ENCODE measurements around the gene PCDHGA1. TPM values are rescaled to one million over a fixed set of nuclear protein-coding genes. Genes with fewer than 3 reads are reported as not detected.
A peak's percentile ranks its signal among the peaks of the same experiment; 100 is the strongest.

PCDHGA1 gene
- polyA plus RNA-seq, 3 donors: not detected

DNA sequence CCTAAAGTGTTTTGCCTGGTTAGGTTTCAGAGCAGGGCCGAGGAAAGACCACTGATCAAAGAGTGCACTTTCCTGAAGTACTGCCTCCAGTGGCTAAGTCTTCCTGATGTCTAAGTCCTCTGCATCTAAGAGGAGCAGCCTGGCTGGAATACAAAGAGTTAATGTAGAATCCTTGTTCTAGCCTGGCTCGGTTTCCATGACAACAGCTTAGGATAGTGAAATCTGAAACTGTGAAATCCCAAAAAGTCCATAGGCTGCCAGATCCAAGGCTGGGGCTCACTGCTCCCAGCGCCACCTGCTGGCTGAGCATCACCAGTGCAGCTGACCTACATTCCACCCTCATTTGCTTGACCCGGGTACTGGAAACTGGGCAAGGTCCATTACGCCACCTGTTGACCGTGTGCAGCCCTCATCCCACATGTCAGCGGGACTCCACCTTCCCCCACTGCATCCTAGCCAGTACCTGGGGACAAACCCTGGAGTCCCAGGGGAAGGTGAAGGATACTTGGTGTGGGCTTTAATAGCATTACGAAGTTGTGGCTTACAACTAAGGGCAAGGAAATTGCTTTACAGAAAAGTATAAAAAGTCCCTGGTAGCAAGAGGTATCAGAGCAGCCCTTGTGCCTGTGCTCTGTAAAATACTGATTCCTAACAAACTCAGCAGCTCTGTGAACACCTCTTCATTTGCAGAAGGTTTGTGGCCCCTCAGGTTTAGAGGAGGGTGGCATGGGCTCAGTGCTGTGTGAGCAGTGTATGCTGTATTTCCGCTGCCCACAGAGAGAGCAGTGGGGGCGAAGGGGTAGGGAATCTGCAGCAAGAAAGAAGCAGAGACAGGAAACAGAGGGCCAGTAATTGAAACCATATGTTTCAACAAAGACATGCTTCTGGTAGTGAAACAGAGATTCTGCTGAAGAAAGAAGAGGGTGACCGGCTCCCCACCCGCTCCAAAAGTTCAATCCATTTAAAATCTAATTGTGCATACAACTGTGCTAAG, 194.6 kb downstream of the PCDHGA1 start:
- TF ChIP-seq, protein P1, sequence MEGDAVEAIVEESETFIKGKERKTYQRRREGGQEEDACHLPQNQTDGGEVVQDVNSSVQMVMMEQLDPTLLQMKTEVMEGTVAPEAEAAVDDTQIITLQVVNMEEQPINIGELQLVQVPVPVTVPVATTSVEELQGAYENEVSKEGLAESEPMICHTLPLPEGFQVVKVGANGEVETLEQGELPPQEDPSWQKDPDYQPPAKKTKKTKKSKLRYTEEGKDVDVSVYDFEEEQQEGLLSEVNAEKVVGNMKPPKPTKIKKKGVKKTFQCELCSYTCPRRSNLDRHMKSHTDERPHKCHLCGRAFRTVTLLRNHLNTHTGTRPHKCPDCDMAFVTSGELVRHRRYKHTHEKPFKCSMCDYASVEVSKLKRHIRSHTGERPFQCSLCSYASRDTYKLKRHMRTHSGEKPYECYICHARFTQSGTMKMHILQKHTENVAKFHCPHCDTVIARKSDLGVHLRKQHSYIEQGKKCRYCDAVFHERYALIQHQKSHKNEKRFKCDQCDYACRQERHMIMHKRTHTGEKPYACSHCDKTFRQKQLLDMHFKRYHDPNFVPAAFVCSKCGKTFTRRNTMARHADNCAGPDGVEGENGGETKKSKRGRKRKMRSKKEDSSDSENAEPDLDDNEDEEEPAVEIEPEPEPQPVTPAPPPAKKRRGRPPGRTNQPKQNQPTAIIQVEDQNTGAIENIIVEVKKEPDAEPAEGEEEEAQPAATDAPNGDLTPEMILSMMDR (IDR thresholded peaks at IDR 0.05): peak; percentile 99
- Mint-ChIP-seq H3K9me3 (no peaks in the 10 kb centered on the region), H3K4me1 (peaks cover 42% of the 10 kb centered on the region), H3K27ac (peak overlapping the region in 5 of 7 donors; percentile 22 to 82 (median 47)), H3K4me3 (no peak overlapping the region), H3K36me3 (peaks cover 20 to 36% of the 10 kb centered on the region in 2 donors), H3K27me3 (ENCODE audit: low read depth in 3 of 3) (no peaks in the 10 kb centered on the region)
- no peak overlapping the region for H3K4me3 ChIP-seq (replicated peaks in 1 of 3; ENCODE audit: low read depth in 2 of 3, low read length in 3 of 3)
- peaks cover 70 to 81% of the 10 kb centered on the region in 2 donors for H3K36me3 ChIP-seq (replicated peaks in 1 of 2; ENCODE audit: control insufficient read depth in 1 of 2, insufficient read depth in 2 of 2, low read length in 2 of 2)
- peaks cover 30 to 32% of the 10 kb centered on the region in 2 donors for H3K4me1 ChIP-seq (ENCODE audit: control insufficient read depth in 1 of 2, insufficient read depth in 2 of 2, low read length in 2 of 2)
- peak; percentile 64 to 89 (median 80) for DNase-seq
- no peak overlapping the region for H2AFZ ChIP-seq (ENCODE audit: insufficient read depth, low read depth, low read length, poor library complexity, severe bottlenecking)
- peak overlapping the region in 1 of 2 donors; percentile 15 for H3K27ac ChIP-seq (ENCODE audit: low read depth in 1 of 2, low read length in 2 of 2)
- H3K9me3 ChIP-seq (replicated peaks in 1 of 2; ENCODE audit: control insufficient read depth in 1 of 2, insufficient read depth in 1 of 2, low read length in 2 of 2): no peaks in the 10 kb centered on the region
- H3K27me3 ChIP-seq (ENCODE audit: control insufficient read depth in 2 of 2, insufficient read depth in 2 of 2, low read length in 2 of 2): no peaks in the 10 kb centered on the region
- WGBS (ENCODE audit: insufficient coverage): 49% methylated on average over 7 of the region's 12 CpGs
- H4K20me1 ChIP-seq (ENCODE audit: insufficient read depth, low read length): peaks cover 91% of the 10 kb centered on the region
- peaks cover 8% of the 10 kb centered on the region for H3K79me2 ChIP-seq (ENCODE audit: insufficient read depth, low read length)
- no peak overlapping the region for H3K4me2 ChIP-seq (replicated peaks; ENCODE audit: extremely low read depth, low read length, poor library complexity, severe bottlenecking)
- intact Hi-C loops (cut with micrococcal nuclease): loop anchor here (5.0 kb wide), 5 partner anchors 37 to 203 kb away; partner anchors contain the start of genes HDAC3 (in 1 of the 2), PCDHGA10 (in 1 of the 2), PCDHGB7 (in 1 of the 2) and RELL2 (in 1 of the 2)
- no peak overlapping the region for H3K9ac ChIP-seq (ENCODE audit: insufficient read depth, low read length, poor library complexity, severe bottlenecking)

DNA sequence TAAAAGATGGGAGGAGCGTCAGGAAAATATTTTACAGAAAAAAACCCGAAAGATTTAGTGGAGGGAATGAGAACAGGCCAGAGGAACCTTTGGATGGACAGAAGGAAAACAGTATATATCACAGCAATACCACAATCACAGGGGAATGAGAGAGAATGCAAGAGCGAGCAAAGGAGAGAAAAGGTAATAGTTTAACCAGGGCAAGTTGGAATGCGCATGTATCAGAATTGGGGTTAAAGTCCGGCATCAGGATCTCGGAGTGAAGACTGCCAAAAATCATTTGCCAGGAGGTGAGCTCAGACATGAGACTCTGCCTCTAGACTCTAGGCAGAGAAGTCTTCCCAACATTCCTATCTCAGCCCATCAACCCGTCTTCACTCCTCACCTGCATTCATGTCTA, 195.3 kb downstream of the PCDHGA1 start:
- H3K27ac Mint-ChIP-seq: peak overlapping the region in 2 of 7 donors; percentile 31 to 33

More for the DNA sequence above, 195.3 kb downstream of the PCDHGA1 start:
- no peak overlapping the region for H2AFZ ChIP-seq (ENCODE audit: insufficient read depth, low read depth, low read length, poor library complexity, severe bottlenecking)
- H3K4me3 ChIP-seq (replicated peaks in 1 of 3; ENCODE audit: low read depth in 2 of 3, low read length in 3 of 3): no peak overlapping the region
- no peak overlapping the region for H3K27ac ChIP-seq (ENCODE audit: low read depth in 1 of 2, low read length in 2 of 2)
- peaks cover 15 to 32% of the 10 kb centered on the region in 2 donors for H3K36me3 Mint-ChIP-seq
- H3K27me3 ChIP-seq (ENCODE audit: control insufficient read depth in 2 of 2, insufficient read depth in 2 of 2, low read length in 2 of 2): no peaks in the 10 kb centered on the region
- intact Hi-C loops (cut with micrococcal nuclease): loop anchor here in 1 of 2 donors (5.0 kb wide), 1 partner anchor 37 kb away; no protein-coding TSS in a partner anchor
- peaks cover 34% of the 10 kb centered on the region for H3K4me1 Mint-ChIP-seq
- no peak overlapping the region for H3K9ac ChIP-seq (ENCODE audit: insufficient read depth, low read length, poor library complexity, severe bottlenecking)
- peaks cover 78 to 89% of the 10 kb centered on the region in 2 donors for H3K36me3 ChIP-seq (replicated peaks in 1 of 2; ENCODE audit: control insufficient read depth in 1 of 2, insufficient read depth in 2 of 2, low read length in 2 of 2)
- H3K4me3 Mint-ChIP-seq: no peak overlapping the region
- peaks cover 8% of the 10 kb centered on the region for H3K79me2 ChIP-seq (ENCODE audit: insufficient read depth, low read length)
- no peak for DNase-seq
- no peak overlapping the region for H3K4me2 ChIP-seq (replicated peaks; ENCODE audit: extremely low read depth, low read length, poor library complexity, severe bottlenecking)
- no peaks in the 10 kb centered on the region for H3K9me3 ChIP-seq (replicated peaks in 1 of 2; ENCODE audit: control insufficient read depth in 1 of 2, insufficient read depth in 1 of 2, low read length in 2 of 2)
- peaks cover 91% of the 10 kb centered on the region for H4K20me1 ChIP-seq (ENCODE audit: insufficient read depth, low read length)
- TF ChIP-seq, protein P1 (IDR thresholded peaks at IDR 0.05): no peak
- no peaks in the 10 kb centered on the region for H3K9me3 Mint-ChIP-seq
- H3K27me3 Mint-ChIP-seq (ENCODE audit: low read depth in 3 of 3): no peaks in the 10 kb centered on the region
- peaks cover 22 to 25% of the 10 kb centered on the region in 2 donors for H3K4me1 ChIP-seq (ENCODE audit: control insufficient read depth in 1 of 2, insufficient read depth in 2 of 2, low read length in 2 of 2)
- WGBS (ENCODE audit: insufficient coverage): 100% methylated on average over 5 of the region's 7 CpGs

Measured in CD14-positive monocyte (primary cell).